H1 (cell line): ENCODE results near the gene VPS26B. TPM values are rescaled to one million over a fixed set of nuclear protein-coding genes. Genes with fewer than 3 reads are reported as not detected.

Source experiments
- CTCF ChIA-PET: fragments of 300-600 bp; sonication (Branson Sonifier 250); formaldehyde crosslinking; loops from one replicate; lab custom pipeline; 2021; ENCODE audit not compliant: partially characterized antibody; lab: Charles Lee
- POLR2A ChIA-PET: fragments of 300-600 bp; sonication (Branson Sonifier 250); formaldehyde crosslinking; loops from one replicate; lab custom pipeline; 2021; ENCODE audit warnings: inconsistent platforms; ENCODE audit not compliant: partially characterized antibody; lab: Charles Lee
- DNase-seq, 2 experiments: peaks; one replicate each; pipeline versions ENCODE4 v3.0.0 to v3.0.0-alpha.2; 2010 to 2022; ENCODE audit warnings: low spot score in 2 of 2, low read depth in 1 of 2, mixed read lengths in 1 of 2
- FAIRE-seq: peaks from 2 replicates; lab custom pipeline; 2011; peaks lifted over from hg19 to GRCh38; lab: Jason Lieb, UNC
- H2AFZ ChIP-seq: 2 replicates; pipeline ENCODE4 v1.8.1; 2012; ENCODE audit warnings: low read length, inconsistent platforms
- H2AK5ac ChIP-seq: 2 replicates; pipeline ENCODE4 v1.6.1; 2013; ENCODE audit warnings: low read depth, low read length
- H2BK120ac ChIP-seq: replicated peaks from 2 replicates; pipeline ENCODE3; 2013; ENCODE audit warnings: low read depth, low read length, inconsistent platforms
- H2BK12ac ChIP-seq: 2 replicates; pipeline ENCODE4 v1.6.1; 2013; ENCODE audit warnings: low read depth, low read length
- H2BK15ac ChIP-seq: 2 replicates; pipeline ENCODE4 v1.6.1; 2013; ENCODE audit warnings: low read length
- H2BK20ac ChIP-seq: 2 replicates; pipeline ENCODE4 v1.6.1; 2013; ENCODE audit warnings: low read length
- H2BK5ac ChIP-seq: 2 replicates; pipeline ENCODE4 v1.6.1; 2013; ENCODE audit warnings: low read depth, low read length
- H3K14ac ChIP-seq: 2 replicates; pipeline ENCODE4 v1.6.1; 2013; ENCODE audit warnings: inconsistent platforms; ENCODE audit not compliant: insufficient read length
- H3K18ac ChIP-seq: 2 replicates; pipeline ENCODE4 v1.6.1; 2013; ENCODE audit warnings: low read length; ENCODE audit errors: extremely low read depth
- H3K23ac ChIP-seq: 2 replicates; pipeline ENCODE4 v1.6.1; 2013; ENCODE audit warnings: inconsistent platforms; ENCODE audit not compliant: insufficient read length
- H3K23me2 ChIP-seq: 2 replicates; pipeline ENCODE4 v1.6.1; 2013; ENCODE audit warnings: low read depth, low read length
- H3K27ac ChIP-seq: 2 replicates; pipeline ENCODE4 v1.6.1; 2011; ENCODE audit warnings: low read depth, low read length, inconsistent platforms
- H3K27me3 ChIP-seq, 4 experiments: replicated peaks in 1 of 4; 1 replicate in 1 of 4; 2 replicates in 3 of 4; pipeline versions ENCODE4 v1.6.1 to v1.8.1; 2011 to 2013; ENCODE audit warnings: low read length in 3 of 4, mild to moderate bottlenecking in 3 of 4, inconsistent platforms in 2 of 4, mixed read lengths in 2 of 4, moderate library complexity in 1 of 4; ENCODE audit not compliant: control insufficient read depth in 3 of 4, insufficient read depth in 3 of 4; ENCODE audit errors: extremely low read depth in 1 of 4
- H3K36me3 ChIP-seq, 4 experiments: 2 replicates each; pipeline versions ENCODE4 v1.6.1 to v1.8.1; 2011 to 2013; ENCODE audit warnings: mild to moderate bottlenecking in 4 of 4, low read length in 3 of 4, moderate library complexity in 2 of 4, control low read depth in 1 of 4, inconsistent platforms in 1 of 4; ENCODE audit not compliant: insufficient read depth in 4 of 4, control insufficient read depth in 2 of 4
- H3K4ac ChIP-seq: replicated peaks from 2 replicates; pipeline ENCODE3; 2013; ENCODE audit warnings: low read length, low read depth, mixed read lengths, inconsistent platforms; ENCODE audit not compliant: insufficient read length
- H3K4me1 ChIP-seq, 4 experiments: replicated peaks in 1 of 4; 1 replicate in 1 of 4; 2 replicates in 3 of 4; pipeline versions ENCODE4 v1.6.1 to v1.8.1; 2011 to 2013; ENCODE audit warnings: low read length in 3 of 4, inconsistent platforms in 2 of 4, mixed read lengths in 1 of 4; ENCODE audit not compliant: insufficient read depth in 4 of 4, control insufficient read depth in 3 of 4
- H3K4me2 ChIP-seq, 2 experiments: 2 replicates each; pipeline versions ENCODE4 v1.6.1 to v1.8.1; 2011 to 2013; ENCODE audit warnings: low read depth in 2 of 2, low read length in 2 of 2, control low read depth in 1 of 2, inconsistent platforms in 1 of 2, mild to moderate bottlenecking in 1 of 2; ENCODE audit not compliant: insufficient read depth in 1 of 2
- H3K4me3 ChIP-seq, 4 experiments: fragments of 200-600, 300-600 bp in 1 of 4; sonication (generic), shearing (Covaris generic), sonication (Bioruptor Twin) in 1 of 4; 2 replicates each; pipeline versions ENCODE4 v1.5.1 to v1.8.1; 2011 to 2016; ENCODE audit warnings: low read length in 4 of 4, low read depth in 3 of 4, control low read depth in 2 of 4, inconsistent platforms in 2 of 4, mild to moderate bottlenecking in 2 of 4, mixed read lengths in 1 of 4, moderate library complexity in 1 of 4; ENCODE audit not compliant: insufficient read depth in 2 of 4; ENCODE audit errors: extremely low read depth in 1 of 4
- H3K56ac ChIP-seq: replicated peaks from 2 replicates; pipeline ENCODE3; 2013; ENCODE audit warnings: low read depth, mild to moderate bottlenecking, mixed read lengths, low read length, inconsistent platforms; ENCODE audit not compliant: insufficient read length
- H3K79me1 ChIP-seq: 2 replicates; pipeline ENCODE4 v1.6.1; 2013; ENCODE audit warnings: low read depth, low read length, control low read depth
- H3K79me2 ChIP-seq, 2 experiments: 2 replicates each; pipeline versions ENCODE4 v1.6.1 to v1.8.1; 2012 to 2013; ENCODE audit warnings: low read length in 2 of 2, mild to moderate bottlenecking in 2 of 2, inconsistent platforms in 1 of 2; ENCODE audit not compliant: insufficient read depth in 2 of 2, control insufficient read depth in 1 of 2
- H3K9ac ChIP-seq, 4 experiments: replicated peaks in 1 of 4; 1 replicate in 1 of 4; 2 replicates in 3 of 4; pipeline versions ENCODE4 v1.6.1 to v1.8.1; 2011 to 2013; ENCODE audit warnings: low read depth in 3 of 4, low read length in 3 of 4, control low read depth in 2 of 4, mild to moderate bottlenecking in 2 of 4, moderate library complexity in 2 of 4, inconsistent platforms in 1 of 4; ENCODE audit errors: extremely low read depth in 1 of 4
- H3K9me3 ChIP-seq, 2 experiments: 2 replicates each; pipeline versions ENCODE4 v1.6.1 to v1.8.1; 2012 to 2013; ENCODE audit warnings: mild to moderate bottlenecking in 2 of 2, moderate library complexity in 2 of 2, control low read depth in 1 of 2, inconsistent platforms in 1 of 2, low read depth in 1 of 2, low read length in 1 of 2, mixed read lengths in 1 of 2; ENCODE audit not compliant: insufficient read depth in 2 of 2
- H4K20me1 ChIP-seq, 2 experiments: replicated peaks in 1 of 2; 2 replicates each; pipeline versions ENCODE3 to v1.8.1; 2011 to 2013; ENCODE audit warnings: inconsistent platforms in 2 of 2, low read length in 2 of 2, mild to moderate bottlenecking in 1 of 2; ENCODE audit not compliant: insufficient read depth in 2 of 2, control insufficient read depth in 1 of 2
- H4K5ac ChIP-seq: 2 replicates; pipeline ENCODE4 v1.6.1; 2013; ENCODE audit warnings: low read length, low read depth, mixed read lengths, inconsistent platforms; ENCODE audit not compliant: insufficient read length
- H4K8ac ChIP-seq: 2 replicates; pipeline ENCODE4 v1.8.0; 2013; ENCODE audit warnings: mild to moderate bottlenecking, moderate library complexity, low read length, inconsistent platforms; ENCODE audit not compliant: insufficient read depth; ENCODE audit errors: extremely low read depth
- H4K91ac ChIP-seq: replicated peaks from 2 replicates; pipeline ENCODE3; 2013; ENCODE audit warnings: low read length, mixed read lengths, inconsistent platforms; ENCODE audit not compliant: insufficient read length
- CBX8 ChIP-seq: fragments of 300-800, 300-1000 bp; sonication (generic); IDR thresholded peaks from 2 replicates; pipeline ENCODE4 v1.7.1; 2016; ENCODE audit warnings: low read depth, low read length, borderline replicate concordance
- EP300 ChIP-seq, 2 experiments: IDR thresholded peaks; 1 replicate in 1 of 2; 2 replicates in 1 of 2; pipeline ENCODE4 v1.6.1; 2011 to 2012; ENCODE audit warnings: low read depth in 2 of 2, low read length in 2 of 2, mild to moderate bottlenecking in 2 of 2, borderline replicate concordance in 1 of 2, inconsistent platforms in 1 of 2, moderate library complexity in 1 of 2
- NRF1 ChIP-seq: IDR thresholded peaks from 2 replicates; pipeline ENCODE4 v1.6.1; 2011; ENCODE audit warnings: mild to moderate bottlenecking, low read depth, low read length, improper control_type of control experiment
- SIN3A ChIP-seq, 2 experiments: IDR thresholded peaks in 1 of 2; conservative IDR thresholded peaks in 1 of 2; 2 replicates each; pipeline ENCODE4 v1.6.1; 2011 to 2012; ENCODE audit warnings: low read length in 2 of 2, improper control_type of control experiment in 1 of 2, low read depth in 1 of 2, mild to moderate bottlenecking in 1 of 2
- SUZ12 ChIP-seq: fragments of 200-600 bp; sonication (generic); IDR thresholded peaks from 2 replicates; pipeline ENCODE4 v1.6.1; 2012; ENCODE audit warnings: mild to moderate bottlenecking, inconsistent platforms, low read length, moderate library complexity, mixed read lengths
- WGBS, 2 experiments: shearing (Covaris generic) in 1 of 2; methylation state at CpG; one replicate each; pipeline versions ENCODE4 v1.1.6 to v1.1.7; 2013 to 2015; ENCODE audit warnings: low lambda C conversion rate in 2 of 2, mixed read lengths in 2 of 2, inconsistent platforms in 1 of 2, low coverage in 1 of 2, missing lambda C conversion rate in 1 of 2; ENCODE audit not compliant: insufficient replicate concordance in 2 of 2, insufficient coverage in 1 of 2, insufficient read length in 1 of 2; ENCODE audit errors: extremely low coverage in 1 of 2, missing lambda C conversion rate in 1 of 2; 5-methylcytosine and 5-hydroxymethylcytosine counted together
- polyA plus RNA-seq, 7 experiments: library from polyadenylated mRNA; depleted of rRNA in 3 of 7; stranded (reverse) in 5 of 7; unstranded in 2 of 7; fragments of >200 nt in 5 of 7; fragments of 200-250 nt in 2 of 7; gene quantifications; 1 replicate in 5 of 7; 2 replicates in 1 of 7; 4 replicates in 1 of 7; pipeline versions ENCODE4 v1.2.1 to v1.2.3, GENCODE V29; 2011 to 2013; ENCODE audit warnings: missing spikeins in 2 of 7, mixed read lengths in 2 of 7
- total RNA-seq: library from RNA; stranded (reverse); fragmentation: NEBNext Ultra II Directional; extraction: Animal tissue kit (Norgen Biotek cat#: 25700); gene quantifications from 2 replicates; pipeline ENCODE4 v1.2.1, GENCODE V29; 2021

VPS26B gene
- total and polyA plus RNA-seq, 2 of the 8 experiments (the other 6 are each of a cell fraction or from before 2014, with no cell fraction given): 18.3 to 27.0 TPM

DNA sequence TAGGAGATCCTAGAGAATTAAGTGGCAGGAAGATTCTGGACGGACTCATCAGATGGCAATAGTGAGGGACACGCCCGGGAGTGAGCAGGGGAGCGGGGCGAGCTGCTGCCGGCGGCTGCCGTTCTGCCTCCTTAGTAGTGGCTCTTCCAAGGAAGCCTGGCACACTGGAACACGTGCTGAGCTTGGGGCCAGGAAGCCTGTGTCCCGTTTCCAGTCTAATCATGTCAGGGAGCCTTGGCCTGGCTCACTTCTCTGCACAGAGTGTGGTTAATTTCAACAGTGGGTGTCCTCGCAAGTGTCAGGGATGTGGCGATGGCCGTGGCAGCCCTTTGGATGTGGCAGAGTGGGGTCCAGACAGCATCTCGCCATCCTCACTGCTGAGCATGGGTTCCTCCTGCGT, 68.2 kb downstream of the VPS26B start:
- H3K9me3 ChIP-seq: no peaks in the 10 kb centered on the region
- WGBS, 2 experiments: 83% methylated on average over 15 of the region's 15 CpGs; no CpG with 5 or more reads in 1 of the 2 experiments
- no peak overlapping the region for H3K4me2 ChIP-seq
- no peaks in the 10 kb centered on the region for H4K20me1 ChIP-seq
- H3K4me1 ChIP-seq: no peaks in the 10 kb centered on the region; a peak in 1 of 7 replicates
- H2BK15ac ChIP-seq: no peak overlapping the region
- no peak overlapping the region for H2BK12ac ChIP-seq
- H3K36me3 ChIP-seq: peaks cover 3 to 20% (median 8%) of the 10 kb centered on the region in 4 experiments; a peak in 6 of 8 replicates
- no peak overlapping the region for H4K5ac ChIP-seq
- H2BK5ac ChIP-seq: no peak overlapping the region
- H3K4me3 ChIP-seq: no peak overlapping the region
- no peak overlapping the region for H4K91ac ChIP-seq
- no peak overlapping the region for H3K4ac ChIP-seq
- TF ChIP-seq EP300 (IDR thresholded peaks at IDR 0.05; ENCODE audit: borderline replicate concordance in 1 of 2, low read depth in 2 of 2, low read length in 2 of 2) (no peak), SIN3A (conservative IDR thresholded peaks at IDR 0.05 in 1 of 2, IDR thresholded peaks at IDR 0.05 in 1 of 2; ENCODE audit: low read depth in 1 of 2, low read length in 2 of 2) (no peak), SUZ12 (no peak), CBX8 (no peak), NRF1 (no peak)
- no peak overlapping the region; a peak in 1 of 7 replicates for H3K9ac ChIP-seq
- no peaks in the 10 kb centered on the region; a peak in 1 of 7 replicates for H3K27me3 ChIP-seq
- H2AFZ ChIP-seq: no peak overlapping the region
- H3K18ac ChIP-seq: no peak overlapping the region
- no peaks in the 10 kb centered on the region for H3K79me1 ChIP-seq
- POLR2A ChIA-PET: interaction anchor here (1.1 to 1.2 kb wide), 2 partner anchors 18 to 39 kb away, joined by 3 read pairs; partner anchors contain the start of genes ACAD8 and THYN1
- H2BK20ac ChIP-seq: no peak overlapping the region
- FAIRE-seq (no peak), DNase-seq (no peak)
- H3K23ac ChIP-seq: no peak overlapping the region
- no peak overlapping the region for H3K56ac ChIP-seq
- no peaks in the 10 kb centered on the region for H3K23me2 ChIP-seq
- no peak overlapping the region for H3K14ac ChIP-seq
- no peak overlapping the region for H3K27ac ChIP-seq
- H2AK5ac ChIP-seq: no peak overlapping the region
- H3K79me2 ChIP-seq: no peaks in the 10 kb centered on the region
- H4K8ac ChIP-seq: no peak overlapping the region
- no peak overlapping the region for H2BK120ac ChIP-seq
- CTCF ChIA-PET: interaction anchor here (1.0 to 4.3 kb wide), 4 partner anchors 15 to 36 kb away, joined by 3 to 26 read pairs (median 4); no protein-coding TSS in a partner anchor
